Prostate gland (tissue), 2 donors: ENCODE data around the gene LGALS12. TPM values are rescaled to one million over a fixed set of nuclear protein-coding genes. Genes with fewer than 3 reads are reported as not detected.
"Not testable (repeated sequence)": the region's sequence is repeated elsewhere in the genome, so short reads cannot be mapped to it uniquely, and the experiment has no call there.

Experiments used
- DNase-seq: peaks from one replicate; pipeline ENCODE4 v3.0.0-alpha.2; 2019; ENCODE audit warnings: low spot score
- H3K27ac ChIP-seq, 2 donors: fragments of 200-600 bp; sonication (generic); 2 replicates each; pipeline ENCODE4 v1.5.1; 2017 to 2019
- H3K27me3 ChIP-seq: fragments of 200-600 bp; sonication (generic); replicated peaks from 2 replicates; pipeline ENCODE4 v1.5.1; 2019; ENCODE audit not compliant: insufficient read depth
- H3K36me3 ChIP-seq, 2 donors: fragments of 200-600 bp; sonication (generic); 1 replicate in 1 of 2; 2 replicates in 1 of 2; pipeline versions ENCODE4 v1.5.1 to v1.8.1; 2017 to 2019
- H3K4me1 ChIP-seq: fragments of 200-600 bp; sonication (generic); replicated peaks from 2 replicates; pipeline ENCODE4 v1.5.1; 2019
- H3K4me3 ChIP-seq, 2 donors: fragments of 200-600 bp; sonication (generic); 2 replicates each; pipeline ENCODE4 v1.5.1; 2017 to 2019
- H3K9me3 ChIP-seq: fragments of 200-600 bp; sonication (generic); 2 replicates; pipeline ENCODE4 v1.5.1; 2017
- POLR2A ChIP-seq: fragments of 450-650 bp; IDR thresholded peaks from one replicate; pipeline ENCODE4 v1.6.1; 2016; ENCODE audit warnings: antibody characterized with exemption, mild to moderate bottlenecking
- POLR2AphosphoS5 ChIP-seq: sonication (generic); formaldehyde crosslinking; IDR thresholded peaks from one replicate; pipeline ENCODE4 v1.6.1; 2017; ENCODE audit warnings: antibody characterized with exemption
- WGBS: methylation state at CpG from one replicate; pipeline ENCODE4 v1.1.5; 2018; 5-methylcytosine and 5-hydroxymethylcytosine counted together
- intact Hi-C: fragments of 100-400 bp; cut with DNase I; formaldehyde crosslinking; loops from one replicate; pipeline ENCODE4 v1.14.2; 2022
- total RNA-seq, 2 donors: library from RNA; depleted of rRNA; stranded (reverse); fragments of >200 nt; gene quantifications; one replicate each; pipeline ENCODE4 v1.1.0, GENCODE V29; 2016
- TF ChIP-seq, protein P1 (sequence below), 4 experiments: fragments of 200-600 bp in 2 of 4; fragments of 450-650 bp in 2 of 4; sonication (generic) in 2 of 4; IDR thresholded peaks; 1 replicate in 3 of 4; 2 replicates in 1 of 4; pipeline ENCODE4 v1.5.1; 2016 to 2019; ENCODE audit warnings: antibody characterized with exemption in 4 of 4, mild to moderate bottlenecking in 2 of 4, moderate library complexity in 2 of 4

The LGALS12 gene
- total RNA-seq, 2 donors from 2014 or later = not detected

DNA sequence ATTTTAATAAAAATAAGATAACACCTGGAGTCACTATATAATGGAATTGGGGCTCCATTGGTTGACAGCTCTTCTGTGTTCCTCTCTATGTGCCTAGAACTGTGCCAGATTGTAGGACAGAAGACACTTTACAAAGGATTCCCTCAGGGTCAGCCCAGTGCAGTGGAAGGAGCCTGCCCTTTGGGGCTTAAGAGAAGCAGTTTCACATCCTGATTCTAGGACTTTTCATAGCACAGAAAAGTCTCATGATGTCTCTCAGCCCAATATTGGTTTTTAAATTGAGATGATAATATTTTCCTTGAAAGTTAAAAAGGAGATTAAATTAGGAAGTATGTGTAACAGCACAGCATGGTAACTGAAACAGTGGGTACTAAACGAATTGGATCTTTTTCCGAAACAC, 37.8 kb downstream of the LGALS12 start:
- intact Hi-C loops = no loop called here
- WGBS = 95% methylated on average over 2 of the region's 2 CpGs
- H3K36me3 ChIP-seq = no peaks in the 10 kb centered on the region
- TF ChIP-seq, protein P1, sequence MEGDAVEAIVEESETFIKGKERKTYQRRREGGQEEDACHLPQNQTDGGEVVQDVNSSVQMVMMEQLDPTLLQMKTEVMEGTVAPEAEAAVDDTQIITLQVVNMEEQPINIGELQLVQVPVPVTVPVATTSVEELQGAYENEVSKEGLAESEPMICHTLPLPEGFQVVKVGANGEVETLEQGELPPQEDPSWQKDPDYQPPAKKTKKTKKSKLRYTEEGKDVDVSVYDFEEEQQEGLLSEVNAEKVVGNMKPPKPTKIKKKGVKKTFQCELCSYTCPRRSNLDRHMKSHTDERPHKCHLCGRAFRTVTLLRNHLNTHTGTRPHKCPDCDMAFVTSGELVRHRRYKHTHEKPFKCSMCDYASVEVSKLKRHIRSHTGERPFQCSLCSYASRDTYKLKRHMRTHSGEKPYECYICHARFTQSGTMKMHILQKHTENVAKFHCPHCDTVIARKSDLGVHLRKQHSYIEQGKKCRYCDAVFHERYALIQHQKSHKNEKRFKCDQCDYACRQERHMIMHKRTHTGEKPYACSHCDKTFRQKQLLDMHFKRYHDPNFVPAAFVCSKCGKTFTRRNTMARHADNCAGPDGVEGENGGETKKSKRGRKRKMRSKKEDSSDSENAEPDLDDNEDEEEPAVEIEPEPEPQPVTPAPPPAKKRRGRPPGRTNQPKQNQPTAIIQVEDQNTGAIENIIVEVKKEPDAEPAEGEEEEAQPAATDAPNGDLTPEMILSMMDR (IDR thresholded peaks at IDR 0.05) = no peak
- TF ChIP-seq POLR2A = no peak
- no peak for TF ChIP-seq POLR2AphosphoS5
- no peak overlapping the region for H3K4me3 ChIP-seq
- H3K27me3 ChIP-seq = no peaks in the 10 kb centered on the region
- H3K4me1 ChIP-seq = no peaks in the 10 kb centered on the region
- H3K9me3 ChIP-seq = no peaks in the 10 kb centered on the region
- no peak for DNase-seq
- H3K27ac ChIP-seq = no peak overlapping the region

DNA sequence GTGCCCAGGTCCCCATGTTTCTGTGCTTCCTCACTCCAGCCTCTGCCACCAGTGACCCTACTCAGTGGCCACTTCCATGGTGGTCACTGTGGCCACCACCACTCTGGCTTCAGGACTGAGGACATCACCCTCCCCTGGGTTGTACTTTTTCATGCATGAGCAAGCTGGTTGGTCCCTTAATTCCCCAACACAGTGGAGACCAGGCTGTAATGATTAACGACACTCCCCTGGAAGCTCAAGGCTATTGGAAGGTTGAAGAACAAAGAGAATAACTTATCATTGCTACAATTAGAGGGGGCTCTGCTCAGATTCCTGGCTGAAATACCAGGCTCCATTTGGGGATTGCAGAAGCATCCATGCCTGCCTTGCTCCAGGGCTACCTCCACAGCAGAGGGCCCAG, 41.2 kb downstream of the LGALS12 start:
- no peaks in the 10 kb centered on the region for H3K27me3 ChIP-seq
- no peaks in the 10 kb centered on the region for H3K4me1 ChIP-seq
- intact Hi-C loops = no loop called here
- H3K9me3 ChIP-seq = no peaks in the 10 kb centered on the region
- no peak for TF ChIP-seq POLR2AphosphoS5
- TF ChIP-seq, protein P1 (IDR thresholded peaks at IDR 0.05) = no peak
- TF ChIP-seq POLR2A = no peak
- DNase-seq = no peak
- no peak overlapping the region for H3K27ac ChIP-seq
- 100% methylated on average over 1 of the region's 1 CpG for WGBS
- H3K4me3 ChIP-seq = no peak overlapping the region
- no peaks in the 10 kb centered on the region for H3K36me3 ChIP-seq

DNA sequence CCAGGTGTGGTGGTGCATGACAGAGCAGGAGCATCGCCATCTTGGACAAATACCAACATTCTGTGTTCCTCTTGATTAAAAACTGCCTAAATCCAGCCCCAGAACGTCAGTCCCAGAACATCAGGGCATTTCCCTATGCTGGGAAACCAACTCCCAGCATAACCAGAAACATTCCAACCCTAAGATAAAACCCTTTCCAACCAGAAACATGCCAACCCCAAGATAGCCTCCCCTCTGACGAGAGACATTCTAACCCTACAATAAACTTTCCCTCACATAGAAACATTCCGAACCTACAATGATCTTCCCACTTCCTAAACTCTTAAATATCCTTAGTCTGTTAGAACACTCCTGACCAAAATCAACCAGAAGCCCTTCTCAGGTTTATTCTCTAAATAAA, 42.3 kb downstream of the LGALS12 start:
- Histone ChIP-seq H3K4me1 (no peaks in the 10 kb centered on the region), H3K27ac (no peak overlapping the region), H3K27me3 (no peaks in the 10 kb centered on the region), H3K4me3 (no peak overlapping the region), H3K36me3 (no peaks in the 10 kb centered on the region), H3K9me3 (no peaks in the 10 kb centered on the region)
- 74% methylated on average over 4 of the region's 4 CpGs for WGBS
- intact Hi-C loops = no loop called here
- TF ChIP-seq, protein P1 (IDR thresholded peaks at IDR 0.05) = no peak
- TF ChIP-seq POLR2AphosphoS5 (no peak), POLR2A (no peak)
- DNase-seq = no peak

GRCh38 chr11:63549411-63549810, 43.5 kb downstream of the LGALS12 start:
- intact Hi-C loops = no loop called here
- Histone ChIP-seq H3K4me1 (no peaks in the 10 kb centered on the region), H3K27ac (no peak overlapping the region), H3K9me3 (no peaks in the 10 kb centered on the region), H3K27me3 (no peaks in the 10 kb centered on the region), H3K4me3 (no peak overlapping the region), H3K36me3 (no peaks in the 10 kb centered on the region)
- 87% methylated on average over 4 of the region's 4 CpGs for WGBS
- TF ChIP-seq, protein P1 (IDR thresholded peaks at IDR 0.05) = no peak
- TF ChIP-seq POLR2A (no peak), POLR2AphosphoS5 (no peak)
- no peak for DNase-seq

GRCh38 chr11:63550156-63550700, 44.3 kb downstream of the LGALS12 start:
- DNase-seq, intact Hi-C loops, H3K4me3 ChIP-seq, H3K27ac ChIP-seq, H3K27me3 ChIP-seq, H3K36me3 ChIP-seq, H3K4me1 ChIP-seq, H3K9me3 ChIP-seq: not testable (repeated sequence)
- 96% methylated on average over 29 of the region's 31 CpGs for WGBS
